Osteocyte (in vitro differentiated cells): ENCODE data around the gene BHLHA15. TPM values are rescaled to one million over a fixed set of nuclear protein-coding genes. Genes with fewer than 3 reads are reported as not detected.

Experiments
- DNase-seq: peaks from one replicate; pipeline ENCODE4 v3.0.0; 2021; ENCODE audit warnings: mixed read lengths; ENCODE audit not compliant: unreplicated experiment; ENCODE audit errors: extremely low spot score
- H3K27ac Mint-ChIP-seq: one replicate; pipeline ENCODE4 v1.8.0; 2021; ENCODE audit warnings: mild to moderate bottlenecking, mixed read lengths; ENCODE audit not compliant: unreplicated experiment
- H3K27me3 Mint-ChIP-seq: one replicate; pipeline ENCODE4 v1.8.0; 2021; ENCODE audit warnings: mixed read lengths; ENCODE audit not compliant: unreplicated experiment
- H3K36me3 Mint-ChIP-seq: one replicate; pipeline ENCODE4 v1.8.0; 2021; ENCODE audit warnings: mixed read lengths; ENCODE audit not compliant: unreplicated experiment
- H3K4me1 Mint-ChIP-seq: one replicate; pipeline ENCODE4 v1.8.0; 2021; ENCODE audit warnings: mixed read lengths; ENCODE audit not compliant: unreplicated experiment
- H3K4me3 Mint-ChIP-seq: one replicate; pipeline ENCODE4 v1.8.0; 2021; ENCODE audit warnings: mild to moderate bottlenecking, moderate library complexity, mixed read lengths; ENCODE audit not compliant: unreplicated experiment
- H3K9me3 Mint-ChIP-seq: one replicate; pipeline ENCODE4 v1.8.0; 2021; ENCODE audit warnings: mixed read lengths; ENCODE audit not compliant: unreplicated experiment
- CTCF ChIP-seq: fragments of 200-600 bp; sonication (generic); IDR thresholded peaks from 2 replicates; pipeline ENCODE4 v1.5.0; 2021; ENCODE audit warnings: antibody characterized with exemption, mild to moderate bottlenecking, moderate library complexity
- total RNA-seq: library from RNA; stranded (reverse); gene quantifications from 2 replicates; pipeline ENCODE4 v1.2.1, GENCODE V29; 2021

Gene BHLHA15
- total RNA-seq, 1 donor from 2014 or later = not detected

- TF ChIP-seq CTCF = no peak
- DNase-seq = no peak
- Mint-ChIP-seq H3K27me3 (no peaks in the 10 kb centered on the region), H3K27ac (peak overlapping the region; percentile 23), H3K9me3 (no peaks in the 10 kb centered on the region), H3K36me3 (peaks cover 15% of the 10 kb centered on the region), H3K4me1 (peaks cover 20% of the 10 kb centered on the region), H3K4me3 (no peak overlapping the region)
Measured at GRCh38 chr7:98178321-98178720, 32.9 kb upstream of the BHLHA15 start.

- Mint-ChIP-seq H3K27ac (peak overlapping the region; percentile 38), H3K27me3 (no peaks in the 10 kb centered on the region), H3K36me3 (peaks cover 17% of the 10 kb centered on the region), H3K4me1 (peaks cover 20% of the 10 kb centered on the region), H3K9me3 (no peaks in the 10 kb centered on the region), H3K4me3 (no peak overlapping the region)
- no peak for DNase-seq
- no peak for TF ChIP-seq CTCF
Measured at GRCh38 chr7:98178762-98179490, 32.3 kb upstream of the BHLHA15 start.

- H3K27ac Mint-ChIP-seq = no peak overlapping the region
- no peaks in the 10 kb centered on the region for H3K27me3 Mint-ChIP-seq
- H3K9me3 Mint-ChIP-seq = no peaks in the 10 kb centered on the region
- H3K4me1 Mint-ChIP-seq = peaks cover 20% of the 10 kb centered on the region
- DNase-seq = no peak
- H3K36me3 Mint-ChIP-seq = peaks cover 13% of the 10 kb centered on the region
- no peak overlapping the region for H3K4me3 Mint-ChIP-seq
- TF ChIP-seq CTCF = no peak
Measured at GRCh38 chr7:98180751-98181150, 30.5 kb upstream of the BHLHA15 start.

GRCh38 chr7:98185101-98185500 is 26.1 kb upstream of the BHLHA15 start:
- no peaks in the 10 kb centered on the region for H3K27me3 Mint-ChIP-seq
- H3K36me3 Mint-ChIP-seq = peaks cover 27% of the 10 kb centered on the region
- no peak for DNase-seq
- peaks cover 9% of the 10 kb centered on the region for H3K9me3 Mint-ChIP-seq
- no peak for TF ChIP-seq CTCF
- H3K4me1 Mint-ChIP-seq = peaks cover 13% of the 10 kb centered on the region
- H3K27ac Mint-ChIP-seq = no peak overlapping the region
- H3K4me3 Mint-ChIP-seq = no peak overlapping the region

- peak overlapping the region; percentile 9 for H3K27ac Mint-ChIP-seq
- H3K27me3 Mint-ChIP-seq = no peaks in the 10 kb centered on the region
- no peak overlapping the region for H3K4me3 Mint-ChIP-seq
- H3K4me1 Mint-ChIP-seq = peaks cover 13% of the 10 kb centered on the region
- peaks cover 27% of the 10 kb centered on the region for H3K36me3 Mint-ChIP-seq
- peaks cover 9% of the 10 kb centered on the region for H3K9me3 Mint-ChIP-seq
- DNase-seq = no peak
- TF ChIP-seq CTCF = no peak
Measured at GRCh38 chr7:98186452-98187137, 24.6 kb upstream of the BHLHA15 start.
